Mesenchymal stem cell (in vitro differentiated cells and primary cell): ENCODE results near the gene RPL10.

Source experiments
- DNase-seq: peaks from one replicate; pipeline ENCODE4 v3.0.0-alpha.2; 2013
- H2AFZ ChIP-seq: one replicate; pipeline ENCODE4 v1.6.1; 2013; ENCODE audit warnings: low read depth, mild to moderate bottlenecking, control low read depth, inconsistent platforms, low read length, moderate library complexity
- H2AK5ac ChIP-seq: 2 replicates; pipeline ENCODE4 v1.6.1; 2013; ENCODE audit warnings: low read length, moderate library complexity, mild to moderate bottlenecking, inconsistent platforms; ENCODE audit not compliant: severe bottlenecking
- H2BK120ac ChIP-seq: one replicate; pipeline ENCODE4 v1.6.1; 2013; ENCODE audit warnings: low read depth, mild to moderate bottlenecking, inconsistent platforms, low read length, moderate library complexity
- H2BK12ac ChIP-seq, 2 experiments: one replicate each; pipeline ENCODE4 v1.6.1; 2013; ENCODE audit warnings: inconsistent platforms in 2 of 2, low read length in 2 of 2, mild to moderate bottlenecking in 2 of 2, moderate library complexity in 2 of 2, control low read depth in 1 of 2
- H2BK15ac ChIP-seq: one replicate; pipeline ENCODE4 v1.6.1; 2013; ENCODE audit warnings: mild to moderate bottlenecking, low read depth, inconsistent platforms; ENCODE audit not compliant: poor library complexity, severe bottlenecking
- H2BK5ac ChIP-seq: 2 replicates; pipeline ENCODE4 v1.6.1; 2013; ENCODE audit warnings: low read depth, mild to moderate bottlenecking, low read length, control low read depth, inconsistent platforms; ENCODE audit not compliant: poor library complexity, severe bottlenecking
- H3K14ac ChIP-seq, 2 experiments: one replicate each; pipeline ENCODE4 v1.6.1; 2013; ENCODE audit warnings: inconsistent platforms in 2 of 2, low read length in 2 of 2, control low read depth in 1 of 2, mild to moderate bottlenecking in 1 of 2, moderate library complexity in 1 of 2
- H3K18ac ChIP-seq, 2 experiments: one replicate each; pipeline ENCODE4 v1.6.1; 2013; ENCODE audit warnings: inconsistent platforms in 2 of 2, low read length in 2 of 2, control low read depth in 1 of 2, low read depth in 1 of 2, mild to moderate bottlenecking in 1 of 2
- H3K23ac ChIP-seq, 2 experiments: one replicate each; pipeline ENCODE4 v1.6.1; 2013; ENCODE audit warnings: inconsistent platforms in 2 of 2, low read length in 2 of 2, mild to moderate bottlenecking in 2 of 2, moderate library complexity in 2 of 2, control low read depth in 1 of 2
- H3K27ac ChIP-seq: 2 replicates; pipeline ENCODE4 v1.5.1; 2013; ENCODE audit warnings: mild to moderate bottlenecking, moderate library complexity, low read length, control low read depth, inconsistent platforms; ENCODE audit not compliant: poor library complexity, severe bottlenecking
- H3K27me3 ChIP-seq, 2 experiments: 2 replicates each; pipeline versions ENCODE4 v1.6.1 to v1.7.0; 2013; ENCODE audit warnings: low read length in 2 of 2, mild to moderate bottlenecking in 2 of 2, moderate library complexity in 2 of 2, control low read depth in 1 of 2, inconsistent platforms in 1 of 2; ENCODE audit not compliant: control insufficient read depth in 1 of 2, insufficient read depth in 1 of 2
- H3K36me3 ChIP-seq, 2 experiments: 2 replicates each; pipeline versions ENCODE4 v1.6.1 to v1.7.0; 2013; ENCODE audit warnings: low read length in 2 of 2, control low read depth in 1 of 2, inconsistent platforms in 1 of 2, low read depth in 1 of 2, mild to moderate bottlenecking in 1 of 2; ENCODE audit not compliant: insufficient read depth in 2 of 2, control insufficient read depth in 1 of 2
- H3K4ac ChIP-seq, 2 experiments: one replicate each; pipeline ENCODE4 v1.6.1; 2013; ENCODE audit warnings: inconsistent platforms in 2 of 2, low read length in 2 of 2, mild to moderate bottlenecking in 2 of 2, moderate library complexity in 2 of 2, control low read depth in 1 of 2, low read depth in 1 of 2
- H3K4me1 ChIP-seq: 2 replicates; pipeline ENCODE4 v1.6.1; 2013; ENCODE audit warnings: low read depth, low read length, control low read depth; ENCODE audit not compliant: control insufficient read depth, insufficient read depth
- H3K4me2 ChIP-seq: 2 replicates; pipeline ENCODE4 v1.6.1; 2013; ENCODE audit warnings: low read length, mild to moderate bottlenecking, inconsistent platforms; ENCODE audit not compliant: poor library complexity, severe bottlenecking
- H3K4me3 ChIP-seq, 2 experiments: 2 replicates each; pipeline versions ENCODE4 v1.5.1 to v1.7.0; 2013; ENCODE audit warnings: low read length in 2 of 2, mild to moderate bottlenecking in 2 of 2, control low read depth in 1 of 2, low read depth in 1 of 2; ENCODE audit not compliant: insufficient read depth in 1 of 2
- H3K79me1 ChIP-seq: replicated peaks from 2 replicates; pipeline ENCODE4 v1.6.1; 2013; ENCODE audit warnings: mild to moderate bottlenecking, control low read depth, low read length, inconsistent platforms; ENCODE audit not compliant: poor library complexity, severe bottlenecking
- H3K9ac ChIP-seq: 2 replicates; pipeline ENCODE4 v1.7.0; 2013; ENCODE audit warnings: mild to moderate bottlenecking, low read length, moderate library complexity
- H3K9me3 ChIP-seq: 2 replicates; pipeline ENCODE4 v1.7.0; 2013; ENCODE audit warnings: mild to moderate bottlenecking, low read length; ENCODE audit not compliant: control insufficient read depth
- H4K8ac ChIP-seq: one replicate; pipeline ENCODE4 v1.6.1; 2013; ENCODE audit warnings: inconsistent platforms, mild to moderate bottlenecking, low read length, moderate library complexity
- H4K91ac ChIP-seq: one replicate; pipeline ENCODE4 v1.6.1; 2013; ENCODE audit warnings: mild to moderate bottlenecking, low read length, inconsistent platforms
- WGBS: methylation state at CpG from one replicate; pipeline ENCODE4 v1.1.7; 2013; ENCODE audit warnings: mixed read lengths; 5-methylcytosine and 5-hydroxymethylcytosine counted together

The RPL10 gene

GRCh38 chrX:154367474-154368308 is 30.5 kb upstream of the RPL10 start:
- peak overlapping the region; percentile 65 for H2AK5ac ChIP-seq
- peak overlapping the region in 1 of 2 experiments; percentile 61 for H3K4ac ChIP-seq
- 88% methylated on average over 19 of the region's 31 CpGs for WGBS
- peak overlapping the region in 1 of 2 experiments; percentile 90 for H3K18ac ChIP-seq
- H2AFZ ChIP-seq, result no peak overlapping the region
- H2BK120ac ChIP-seq, result no peak overlapping the region
- H3K9me3 ChIP-seq, result no peaks in the 10 kb centered on the region
- H3K9ac ChIP-seq, result peak overlapping the region; percentile 92
- no peaks in the 10 kb centered on the region for H3K79me1 ChIP-seq
- DNase-seq, result no peak
- no peaks in the 10 kb centered on the region for H3K27me3 ChIP-seq
- peaks cover 43% of the 10 kb centered on the region for H3K4me1 ChIP-seq
- peak overlapping the region in 1 of 2 experiments; percentile 95 for H3K14ac ChIP-seq
- peaks cover 47 to 65% of the 10 kb centered on the region in 2 experiments for H3K36me3 ChIP-seq
- H3K23ac ChIP-seq, result no peak overlapping the region
- no peak overlapping the region for H2BK15ac ChIP-seq
- no peak overlapping the region for H4K91ac ChIP-seq
- no peak overlapping the region for H4K8ac ChIP-seq
- peak overlapping the region; percentile 63 for H3K4me2 ChIP-seq
- peak overlapping the region; percentile 24 for H2BK5ac ChIP-seq
- H2BK12ac ChIP-seq, result peak overlapping the region in 1 of 2 experiments; percentile 72
- H3K27ac ChIP-seq, result peak overlapping the region; percentile 100
- peak overlapping the region; percentile 37 to 53 for H3K4me3 ChIP-seq

DNA sequence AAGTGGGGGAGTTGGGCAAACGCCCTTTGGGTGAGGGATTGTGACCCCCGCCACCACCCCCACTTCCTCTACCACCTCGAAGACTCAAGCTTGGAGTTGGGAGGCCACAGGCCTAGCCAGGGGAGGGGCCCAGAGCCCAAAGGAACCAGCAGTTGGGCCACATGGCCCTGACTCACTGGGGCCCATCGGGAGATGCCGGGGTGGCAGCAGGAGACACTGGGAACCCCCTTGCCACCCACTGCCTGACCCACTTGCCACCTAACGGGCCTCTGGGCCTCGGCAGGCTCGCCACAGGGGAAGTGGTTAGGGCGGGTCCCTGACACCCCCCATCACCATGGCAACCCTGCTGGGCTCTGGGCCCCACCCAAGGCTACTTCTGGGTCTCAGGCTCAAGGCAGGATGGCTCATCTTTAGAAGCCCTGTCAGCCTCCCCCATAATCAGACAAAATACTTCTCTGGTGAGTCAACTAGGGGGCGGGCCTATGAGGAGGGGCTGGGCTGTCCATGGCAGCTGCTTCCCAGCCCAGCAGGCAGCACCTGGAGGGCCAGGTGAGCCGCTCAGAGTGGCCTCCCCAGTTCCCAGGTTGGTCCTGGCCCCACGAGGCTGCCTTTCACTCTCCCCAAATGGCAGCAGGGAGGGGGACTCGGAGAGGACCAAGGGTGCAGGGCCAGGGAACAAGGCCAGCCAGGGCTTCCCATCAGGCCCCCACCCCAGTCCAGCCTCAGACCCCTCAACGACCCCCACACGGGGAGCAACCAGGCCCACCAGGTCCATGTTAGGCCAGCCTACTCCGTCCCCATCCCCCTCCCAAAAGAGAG is 29.3 kb upstream of the RPL10 start:
- Histone ChIP-seq H2AK5ac (peak overlapping the region; percentile 94), H3K9ac (peak overlapping the region; percentile 92), H3K9me3 (no peaks in the 10 kb centered on the region), H3K4me1 (peaks cover 49% of the 10 kb centered on the region), H3K14ac (peak overlapping the region in 1 of 2 experiments; percentile 97), H2AFZ (no peak overlapping the region), H2BK15ac (peak overlapping the region; percentile 67), H3K4me2 (peak overlapping the region; percentile 63), H3K23ac (no peak overlapping the region), H4K8ac (peak overlapping the region; percentile 94), H4K91ac (peak overlapping the region; percentile 99), H3K27ac (peak overlapping the region; percentile 100), H2BK12ac (peak overlapping the region in 1 of 2 experiments; percentile 97), H3K27me3 (no peaks in the 10 kb centered on the region), H2BK5ac (peak overlapping the region; percentile 99), H3K36me3 (peaks cover 38 to 56% of the 10 kb centered on the region in 2 experiments), H3K4me3 (peak overlapping the region; percentile 54 to 76), H3K4ac (peak overlapping the region; percentile 39 to 89), H3K18ac (peak overlapping the region; percentile 66 to 98), H2BK120ac (peak overlapping the region; percentile 93), H3K79me1 (no peaks in the 10 kb centered on the region)
- peak; percentile 91 for DNase-seq
- WGBS, result 0% methylated on average over 6 of the region's 16 CpGs

DNA sequence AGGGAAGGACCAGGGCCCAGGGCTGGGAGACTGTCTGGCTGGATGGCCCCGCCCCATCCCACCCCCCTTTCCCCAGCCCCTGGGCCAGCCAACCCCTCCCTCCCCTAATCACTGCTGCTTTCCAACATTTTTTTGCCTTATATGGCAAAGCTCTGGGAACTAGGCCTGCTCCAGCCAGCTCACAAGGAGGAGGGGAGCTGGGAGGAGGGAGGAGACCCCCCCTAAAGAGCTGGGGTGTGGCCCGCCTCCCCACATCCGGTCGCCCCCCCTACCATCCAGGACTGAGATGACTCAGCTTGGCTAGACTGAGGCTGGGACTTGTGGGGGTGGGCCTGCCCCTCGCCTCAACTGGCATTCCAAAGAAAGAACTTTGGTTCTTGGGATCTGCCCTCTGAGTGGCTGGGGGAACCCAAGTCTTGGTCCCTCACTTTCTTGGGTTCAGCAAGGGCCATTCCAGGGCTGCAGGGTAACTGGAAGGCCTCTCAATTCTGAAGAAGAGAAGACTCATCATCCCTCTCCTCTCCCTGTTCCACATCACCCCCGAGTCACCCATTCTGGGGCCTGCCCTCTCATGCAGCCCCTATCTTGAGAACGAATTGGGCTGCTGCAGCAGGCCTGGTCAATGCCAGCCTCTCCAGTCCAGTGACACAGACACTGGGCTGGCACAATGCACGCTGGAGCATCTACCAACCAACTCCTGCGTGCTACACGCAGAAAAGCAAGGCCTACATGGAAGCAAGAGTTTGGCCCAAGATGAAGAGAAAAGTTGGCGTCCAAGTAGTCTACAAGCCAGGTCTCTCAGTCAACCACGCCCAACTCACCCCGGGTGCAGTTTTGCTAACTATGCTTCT is 28.5 kb upstream of the RPL10 start:
- peaks cover 30 to 48% of the 10 kb centered on the region in 2 experiments for H3K36me3 ChIP-seq
- peak overlapping the region; percentile 97 to 98 for H3K4ac ChIP-seq
- peak overlapping the region; percentile 93 for H2BK120ac ChIP-seq
- WGBS, result 2% methylated on average over 6 of the region's 13 CpGs
- peak overlapping the region; percentile 73 to 91 for H3K4me3 ChIP-seq
- H3K79me1 ChIP-seq, result no peaks in the 10 kb centered on the region
- peak overlapping the region; percentile 99 for H4K91ac ChIP-seq
- H3K27me3 ChIP-seq, result no peaks in the 10 kb centered on the region
- peak overlapping the region; percentile 67 for H2BK15ac ChIP-seq
- H3K14ac ChIP-seq, result peak overlapping the region in 1 of 2 experiments; percentile 97
- peak overlapping the region; percentile 100 for H3K27ac ChIP-seq
- H3K18ac ChIP-seq, result peak overlapping the region; percentile 98
- H2BK12ac ChIP-seq, result peak overlapping the region; percentile 63 to 84
- H3K9me3 ChIP-seq, result no peaks in the 10 kb centered on the region
- H3K23ac ChIP-seq, result peak overlapping the region in 1 of 2 experiments; percentile 59
- peak overlapping the region; percentile 98 for H3K9ac ChIP-seq
- H2AK5ac ChIP-seq, result peak overlapping the region; percentile 96
- H2AFZ ChIP-seq, result no peak overlapping the region
- peak overlapping the region; percentile 89 for H4K8ac ChIP-seq
- H3K4me1 ChIP-seq, result peaks cover 48% of the 10 kb centered on the region
- peak overlapping the region; percentile 99 for H2BK5ac ChIP-seq
- DNase-seq, result peak; percentile 95
- H3K4me2 ChIP-seq, result peak overlapping the region; percentile 89
